Omental fat pad (tissue), 4 donors: ENCODE data around the gene PUSL1. TPM values are rescaled to one million over a fixed set of nuclear protein-coding genes. Genes with fewer than 3 reads are reported as not detected.
A peak's percentile ranks its signal among the peaks of the same experiment; 100 is the strongest.

Source experiments
- ATAC-seq: fragments of 150-250 bp; one replicate; pipeline ENCODE4 v1.9.1; 2016; ENCODE audit warnings: mild to moderate bottlenecking, moderate library complexity; ENCODE audit not compliant: low FRiP score
- DNase-seq: peaks from one replicate; pipeline ENCODE4 v3.0.0-alpha.2; 2019; ENCODE audit warnings: low spot score
- total RNA-seq, 4 donors: library from RNA; depleted of rRNA; stranded (reverse); fragments of >200 nt; gene quantifications; one replicate each; pipeline ENCODE4 v1.1.0, GENCODE V29; 2016
- TF ChIP-seq, protein P1 (sequence below), 3 donors: fragments of 450-650 bp; IDR thresholded peaks; one replicate each; pipeline ENCODE4 v1.5.1; 2016 to 2017; ENCODE audit warnings: antibody characterized with exemption in 3 of 3, mild to moderate bottlenecking in 3 of 3, moderate library complexity in 2 of 3

PUSL1 gene, protein sequence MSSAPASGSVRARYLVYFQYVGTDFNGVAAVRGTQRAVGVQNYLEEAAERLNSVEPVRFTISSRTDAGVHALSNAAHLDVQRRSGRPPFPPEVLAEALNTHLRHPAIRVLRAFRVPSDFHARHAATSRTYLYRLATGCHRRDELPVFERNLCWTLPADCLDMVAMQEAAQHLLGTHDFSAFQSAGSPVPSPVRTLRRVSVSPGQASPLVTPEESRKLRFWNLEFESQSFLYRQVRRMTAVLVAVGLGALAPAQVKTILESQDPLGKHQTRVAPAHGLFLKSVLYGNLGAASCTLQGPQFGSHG
- 10 to 100 TPM; 15.7 to 26.0 (median 17.5) TPM for total RNA-seq

DNA sequence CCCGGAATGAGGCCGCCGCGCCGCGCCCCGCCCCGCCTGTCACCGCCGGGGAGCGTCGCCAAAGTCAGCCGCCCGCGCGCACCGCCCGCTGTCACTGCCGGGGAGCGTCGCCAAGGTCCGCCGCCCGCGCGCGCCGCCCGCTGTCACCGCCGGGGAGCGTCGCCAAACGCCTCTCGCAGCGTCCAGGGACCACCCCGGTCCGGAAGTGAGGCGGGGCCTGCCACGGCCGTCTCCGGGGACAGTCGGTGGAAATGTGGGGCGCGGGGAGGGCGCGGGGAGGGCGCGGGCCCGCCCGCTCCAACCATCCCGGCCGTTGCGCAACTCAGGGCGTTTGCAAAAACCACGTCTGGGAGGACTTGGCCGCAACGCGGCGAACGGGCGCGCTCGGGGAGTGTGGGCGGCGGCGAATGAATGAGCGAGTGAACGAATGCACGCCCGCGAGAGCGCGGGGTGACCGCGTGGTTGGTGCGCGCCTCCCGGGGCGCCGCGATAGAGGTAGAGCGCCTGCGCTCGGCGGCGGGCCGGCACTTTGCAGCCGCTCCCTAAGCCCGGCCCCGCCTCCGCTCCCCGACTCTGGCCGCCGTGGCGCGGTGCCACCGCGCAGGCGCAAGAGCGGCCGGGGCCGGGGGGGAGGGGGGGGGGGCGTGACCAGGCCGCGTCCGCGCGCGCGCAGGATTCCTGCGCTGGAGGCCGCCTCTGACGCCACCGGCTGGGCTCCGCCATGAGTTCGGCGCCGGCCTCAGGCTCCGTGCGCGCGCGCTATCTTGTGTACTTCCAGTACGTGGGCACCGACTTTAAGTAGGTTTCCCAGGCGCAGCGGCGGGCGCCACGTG lies at the start of gene PUSL1, which contains the start of gene ACAP3:
TSS of gene PUSL1 (plus strand) at position 675 of the 833 bp plus-strand sequence. CDS start at position 722, 47 bp downstream.
TSS of gene ACAP3 (minus strand) at position 8 of the 833 bp plus-strand sequence. CDS start 115 bp downstream, outside the sequence.
- ATAC-seq (peak; percentile 63), DNase-seq (peak; percentile 79)
- TF ChIP-seq, protein P1, sequence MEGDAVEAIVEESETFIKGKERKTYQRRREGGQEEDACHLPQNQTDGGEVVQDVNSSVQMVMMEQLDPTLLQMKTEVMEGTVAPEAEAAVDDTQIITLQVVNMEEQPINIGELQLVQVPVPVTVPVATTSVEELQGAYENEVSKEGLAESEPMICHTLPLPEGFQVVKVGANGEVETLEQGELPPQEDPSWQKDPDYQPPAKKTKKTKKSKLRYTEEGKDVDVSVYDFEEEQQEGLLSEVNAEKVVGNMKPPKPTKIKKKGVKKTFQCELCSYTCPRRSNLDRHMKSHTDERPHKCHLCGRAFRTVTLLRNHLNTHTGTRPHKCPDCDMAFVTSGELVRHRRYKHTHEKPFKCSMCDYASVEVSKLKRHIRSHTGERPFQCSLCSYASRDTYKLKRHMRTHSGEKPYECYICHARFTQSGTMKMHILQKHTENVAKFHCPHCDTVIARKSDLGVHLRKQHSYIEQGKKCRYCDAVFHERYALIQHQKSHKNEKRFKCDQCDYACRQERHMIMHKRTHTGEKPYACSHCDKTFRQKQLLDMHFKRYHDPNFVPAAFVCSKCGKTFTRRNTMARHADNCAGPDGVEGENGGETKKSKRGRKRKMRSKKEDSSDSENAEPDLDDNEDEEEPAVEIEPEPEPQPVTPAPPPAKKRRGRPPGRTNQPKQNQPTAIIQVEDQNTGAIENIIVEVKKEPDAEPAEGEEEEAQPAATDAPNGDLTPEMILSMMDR (IDR thresholded peaks at IDR 0.05), result no peak

DNA sequence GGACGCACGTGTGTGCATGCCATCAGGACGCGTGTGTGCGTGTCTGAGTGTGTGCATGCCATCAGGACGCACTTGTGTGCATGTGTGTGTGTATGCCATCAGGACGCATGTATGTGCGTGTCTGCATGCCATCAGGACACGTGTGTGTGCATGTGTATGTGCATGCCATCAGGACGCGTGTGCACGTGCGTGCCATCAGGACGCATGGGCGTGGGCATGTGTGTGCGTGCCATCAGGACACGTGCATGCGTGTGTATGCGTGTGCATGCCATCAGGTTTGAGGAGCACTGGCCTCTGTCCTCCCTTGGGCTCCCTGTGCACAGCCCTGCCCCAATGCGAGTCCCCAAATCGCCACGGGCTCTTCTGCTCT lies 49.3 kb upstream of the PUSL1 start:
- DNase-seq, result no peak
- TF ChIP-seq, protein P1 (IDR thresholded peaks at IDR 0.05), result no peak
- no peak for ATAC-seq

DNA sequence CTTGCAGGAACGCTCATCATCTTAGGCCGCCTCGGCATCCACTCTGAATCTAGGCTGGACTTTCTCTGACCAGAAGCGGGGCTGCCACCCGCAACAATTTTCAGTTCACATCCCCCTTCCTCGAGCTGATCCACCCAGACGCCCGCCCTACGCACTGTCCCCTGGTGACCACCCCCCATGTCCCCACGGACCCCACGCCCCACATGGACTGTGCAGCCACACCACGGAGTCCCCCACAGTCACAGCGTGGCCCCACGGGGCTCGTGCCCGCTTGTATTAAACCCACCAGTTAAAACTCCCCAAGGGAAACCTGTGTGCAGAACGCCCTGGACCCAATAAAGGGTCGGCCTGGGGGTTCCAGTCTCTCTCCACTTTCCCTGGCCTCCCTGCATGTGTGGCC lies 48.9 kb upstream of the PUSL1 start:
- ATAC-seq, result no peak
- no peak for DNase-seq
- TF ChIP-seq, protein P1 (IDR thresholded peaks at IDR 0.05), result no peak

DNA sequence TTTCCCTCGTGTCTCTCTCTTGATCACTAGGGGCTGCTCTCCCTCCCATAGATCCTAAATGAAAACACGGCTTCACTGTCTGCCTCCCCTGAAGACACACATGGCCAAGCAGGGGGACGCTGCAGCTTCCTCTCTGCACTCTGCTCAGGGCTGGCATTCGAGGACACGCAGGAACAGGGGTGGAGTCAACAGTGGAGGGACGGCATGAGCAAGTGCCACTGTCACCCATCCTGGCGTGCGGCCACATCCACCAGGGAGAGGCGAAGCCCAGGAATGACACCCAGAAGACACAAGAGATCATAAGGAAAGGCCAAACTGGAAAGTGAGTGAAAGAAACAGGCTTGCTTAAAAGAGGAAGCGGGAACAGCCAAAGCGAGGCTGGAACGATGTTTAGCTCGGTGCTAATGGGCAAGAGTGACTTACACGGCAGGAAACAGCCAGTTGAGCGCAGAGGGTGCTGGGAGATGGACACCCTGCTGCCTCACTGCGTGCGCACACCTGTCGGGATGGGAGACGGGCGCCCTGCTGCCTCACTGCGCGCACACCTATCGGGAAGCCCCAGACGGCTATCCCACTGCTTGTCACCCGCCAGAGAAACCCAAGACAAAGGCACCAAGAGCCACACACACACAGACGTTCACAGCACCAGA lies 48.3 kb upstream of the PUSL1 start:
- TF ChIP-seq, protein P1 (IDR thresholded peaks at IDR 0.05), result no peak
- DNase-seq, result no peak
- no peak for ATAC-seq

DNA sequence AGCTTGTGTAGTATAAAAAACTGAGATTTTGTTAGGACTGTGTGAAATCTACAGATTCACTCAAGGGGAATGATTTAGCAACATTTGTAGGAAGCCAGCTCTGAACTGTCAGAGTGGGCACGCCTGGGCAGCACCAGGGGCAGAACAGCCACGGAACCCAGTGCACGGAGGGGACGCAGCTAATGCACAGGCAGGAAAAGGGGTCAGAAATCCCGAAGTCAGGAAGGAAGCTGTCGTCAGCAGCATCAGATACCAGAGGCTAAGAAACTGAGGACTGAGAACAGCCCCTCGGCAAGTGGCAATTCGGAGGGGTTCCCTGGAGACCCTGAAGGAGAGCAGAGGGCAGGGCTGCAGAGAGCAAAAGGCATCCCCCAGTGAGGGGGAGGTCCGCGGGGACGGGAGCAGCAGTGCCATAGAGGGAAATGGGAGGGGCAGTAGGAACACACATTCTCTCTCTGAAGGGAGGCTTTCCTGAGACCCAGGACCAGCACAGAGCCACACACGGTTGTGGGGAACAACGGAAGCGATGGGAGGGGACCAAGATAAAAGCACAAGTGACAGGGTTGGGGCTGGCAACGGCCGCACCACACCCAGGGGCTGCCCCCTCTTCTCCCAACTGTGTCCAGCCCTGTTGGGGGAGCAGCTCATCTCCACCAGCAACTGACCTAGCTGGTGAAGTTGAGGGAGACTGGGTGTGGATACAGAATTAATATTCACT lies 47.4 kb upstream of the PUSL1 start:
- DNase-seq (no peak), ATAC-seq (no peak)
- TF ChIP-seq, protein P1 (IDR thresholded peaks at IDR 0.05), result no peak

DNA sequence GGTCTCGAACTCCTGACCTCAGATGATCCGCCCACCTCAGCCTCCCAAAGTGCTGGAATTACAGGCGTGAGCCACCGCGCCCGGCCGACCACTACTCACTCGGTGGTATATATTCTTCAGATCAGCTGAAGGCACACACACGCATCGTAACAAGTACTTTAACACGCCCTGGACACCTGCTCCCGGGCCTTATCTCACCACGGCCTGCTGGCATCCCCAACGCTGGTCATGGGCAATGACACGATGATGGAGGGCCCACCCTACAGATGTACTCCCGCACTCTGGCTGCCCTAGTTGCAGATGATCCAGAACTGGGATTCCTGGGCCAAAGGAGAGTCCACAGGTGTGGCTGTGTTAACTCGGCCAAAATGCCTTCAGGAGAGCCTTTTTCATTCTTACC lies 46.3 kb upstream of the PUSL1 start:
- DNase-seq, result no peak
- no peak for ATAC-seq
- TF ChIP-seq, protein P1 (IDR thresholded peaks at IDR 0.05), result no peak
